WTC11 (cell line): ENCODE results near the gene NFAT5. TPM values are rescaled to one million over a fixed set of nuclear protein-coding genes. Genes with fewer than 3 reads are reported as not detected.

Experiments
- ATAC-seq: fragments of 200-7000 bp; cut with Tn5 transposase; 2 replicates; pipeline ENCODE4 v1.10.0; 2021; ENCODE audit warnings: mild to moderate bottlenecking, moderate library complexity
- CTCF ChIA-PET: fragments of 300-600 bp; sonication (Branson Sonifier 250); formaldehyde crosslinking; loops from one replicate; lab custom pipeline; 2021; ENCODE audit warnings: antibody characterized with exemption; lab: Charles Lee
- POLR2A ChIA-PET: fragments of 350-600 bp; sonication (Branson Sonifier 250); formaldehyde crosslinking; loops from one replicate; lab custom pipeline; 2021; ENCODE audit warnings: antibody characterized with exemption; lab: Charles Lee
- DNase-seq: peaks from one replicate; pipeline ENCODE4 v3.0.0; 2021; ENCODE audit warnings: low spot score
- H3K27ac Mint-ChIP-seq: 2 replicates; pipeline ENCODE4 v1.8.0; 2021; ENCODE audit warnings: mixed read lengths
- H3K27me3 Mint-ChIP-seq: 2 replicates; pipeline ENCODE4 v1.8.0; 2021; ENCODE audit warnings: low read depth, mild to moderate bottlenecking, moderate library complexity, mixed read lengths
- H3K36me3 Mint-ChIP-seq: 2 replicates; pipeline ENCODE4 v1.8.0; 2021; ENCODE audit warnings: mixed read lengths
- H3K4me1 Mint-ChIP-seq: 2 replicates; pipeline ENCODE4 v1.8.0; 2022; ENCODE audit warnings: mixed read lengths
- H3K4me3 Mint-ChIP-seq: 2 replicates; pipeline ENCODE4 v1.8.0; 2021; ENCODE audit warnings: mild to moderate bottlenecking, moderate library complexity, mixed read lengths
- H3K9me3 Mint-ChIP-seq: 2 replicates; pipeline ENCODE4 v1.8.0; 2021; ENCODE audit warnings: mixed read lengths
- AFF4 ChIP-seq: sonication (generic); formaldehyde crosslinking; IDR thresholded peaks from 2 replicates; pipeline ENCODE4 v1.8.1; 2023; ENCODE audit warnings: mild to moderate bottlenecking, missing genetic modification reagents, borderline replicate concordance
- AR ChIP-seq: fragments of 250-450 bp; sonication (Bioruptor Pico); IDR thresholded peaks from 2 replicates; pipeline ENCODE4 v1.9.0; 2021; ENCODE audit warnings: mild to moderate bottlenecking
- ELF4 ChIP-seq: sonication (generic); formaldehyde crosslinking; IDR thresholded peaks from 2 replicates; pipeline ENCODE4 v1.8.1; 2022; ENCODE audit warnings: low read depth, mild to moderate bottlenecking, moderate library complexity, missing genetic modification reagents
- HMGXB4 ChIP-seq: sonication (generic); formaldehyde crosslinking; IDR thresholded peaks from 2 replicates; pipeline ENCODE4 v1.8.1; 2023; ENCODE audit warnings: mild to moderate bottlenecking, moderate library complexity, missing genetic modification reagents
- ZMAT4 ChIP-seq: fragments of 250-450 bp; sonication (Bioruptor Pico); IDR thresholded peaks from 2 replicates; pipeline ENCODE4 v1.9.0; 2021; ENCODE audit warnings: mild to moderate bottlenecking
- ZNF138 ChIP-seq: sonication (generic); formaldehyde crosslinking; conservative IDR thresholded peaks from 2 replicates; pipeline ENCODE4 v1.8.1; 2022; ENCODE audit warnings: mild to moderate bottlenecking, moderate library complexity, missing genetic modification reagents
- ZNF281 ChIP-seq: sonication (generic); formaldehyde crosslinking; IDR thresholded peaks from 2 replicates; pipeline ENCODE4 v1.8.0; 2023; ENCODE audit warnings: mild to moderate bottlenecking, missing genetic modification reagents
- ZNF416 ChIP-seq: fragments of 250-450 bp; sonication (Bioruptor Pico); IDR thresholded peaks from 2 replicates; pipeline ENCODE4 v1.9.0; 2021; ENCODE audit warnings: mild to moderate bottlenecking, inconsistent platforms
- ZNF425 ChIP-seq: fragments of 250-450 bp; sonication (Bioruptor Pico); conservative IDR thresholded peaks from 2 replicates; pipeline ENCODE4 v1.9.0; 2021; ENCODE audit warnings: mild to moderate bottlenecking
- total RNA-seq: library from RNA; stranded (reverse); gene quantifications from 3 replicates; pipeline ENCODE4 v1.2.3, GENCODE V29; 2021

NFAT5 gene
- total RNA-seq, 1 experiment from 2014 or later = 23.2 TPM

- no peaks in the 10 kb centered on the region for H3K9me3 Mint-ChIP-seq
- ATAC-seq (no peak), DNase-seq (no peak)
- TF ChIP-seq HMGXB4 (CRISPR knock-in tag) (no peak), ZNF425 (CRISPR knock-in tag) (no peak)
- TF ChIP-seq, all 79 proteins: peak for 0
- H3K4me1 Mint-ChIP-seq = 0 out of 2 replicates have a peak, but pooled peaks cover 6% of the 10 kb centered on the region
- H3K4me3 Mint-ChIP-seq = no peak overlapping the region
- CTCF ChIA-PET = interaction anchor here (1.4 kb wide), 1 partner anchor 43 kb away, joined by 6 read pairs; the partner anchor contains the start of gene NOB1
- no peak overlapping the region for H3K27ac Mint-ChIP-seq
- H3K27me3 Mint-ChIP-seq = no peaks in the 10 kb centered on the region
- H3K36me3 Mint-ChIP-seq = no peaks in the 10 kb centered on the region
- POLR2A ChIA-PET = interaction anchor here (1.1 kb wide), 1 partner anchor 43 kb away, joined by 5 read pairs; the partner anchor contains the start of gene NOB1
Measured at GRCh38 chr16:69711115-69711740, 145.5 kb downstream of the NFAT5 start.

- no peak for TF ChIP-seq ZNF138 (CRISPR knock-in tag)
- no peak for TF ChIP-seq ELF4 (CRISPR knock-in tag)
- no peak for TF ChIP-seq ZNF416 (CRISPR knock-in tag)
- no peak for TF ChIP-seq ZNF281 (CRISPR knock-in tag)
- no peak for TF ChIP-seq ZMAT4 (CRISPR knock-in tag)
- no peak for TF ChIP-seq AR (CRISPR knock-in tag)
- TF ChIP-seq AFF4 (CRISPR knock-in tag) = no peak
- Mint-ChIP-seq H3K27me3 (no peaks in the 10 kb centered on the region), H3K4me1 (no peaks in the 10 kb centered on the region), H3K4me3 (no peak overlapping the region), H3K9me3 (no peaks in the 10 kb centered on the region), H3K27ac (no peak overlapping the region), H3K36me3 (no peaks in the 10 kb centered on the region)
- no peak for DNase-seq
- ATAC-seq = no peak
- CTCF ChIA-PET = no interaction called here
- POLR2A ChIA-PET = no interaction called here
Measured at GRCh38 chr16:69712277-69712676, 146.5 kb downstream of the NFAT5 start.
